Transverse colon (tissue), 4 donors: Measurements from ENCODE around the gene ZNF211. TPM values are rescaled to one million over a fixed set of nuclear protein-coding genes. Genes with fewer than 3 reads are reported as not detected.

Experiments
- DNase-seq: peaks from one replicate; pipeline ENCODE4 v3.0.0-alpha.2; 2019
- H3K27ac ChIP-seq, 4 donors: fragments of 200-600 bp; sonication (generic); 2 replicates each; pipeline ENCODE4 v1.5.1; 2016 to 2018; ENCODE audit warnings: inconsistent platforms in 4 of 4
- H3K27me3 ChIP-seq: fragments of 200-600 bp; sonication (generic); 2 replicates; pipeline ENCODE4 v1.5.1; 2017; ENCODE audit warnings: inconsistent platforms
- H3K36me3 ChIP-seq, 4 donors: fragments of 200-600 bp; sonication (generic); 2 replicates each; pipeline ENCODE4 v1.5.1; 2017 to 2019; ENCODE audit warnings: inconsistent platforms in 4 of 4
- H3K4me1 ChIP-seq, 4 donors: fragments of 200-600 bp; sonication (generic); 2 replicates each; pipeline ENCODE4 v1.5.1; 2017 to 2020; ENCODE audit warnings: inconsistent platforms in 4 of 4
- H3K4me3 ChIP-seq, 4 donors: fragments of 200-600 bp; sonication (generic); 1 replicate in 1 of 4; 2 replicates in 3 of 4; pipeline versions ENCODE4 v1.5.1 to v1.6.1; 2017 to 2019; ENCODE audit warnings: inconsistent platforms in 4 of 4
- H3K9me3 ChIP-seq, 2 donors: fragments of 200-600 bp; sonication (generic); 2 replicates each; pipeline ENCODE4 v1.5.1; 2017 to 2019; ENCODE audit warnings: inconsistent platforms in 2 of 2
- EP300 ChIP-seq: sonication (generic); formaldehyde crosslinking; IDR thresholded peaks from one replicate; pipeline ENCODE4 v1.6.1; 2017; ENCODE audit warnings: antibody characterized with exemption, low read depth
- POLR2A ChIP-seq: fragments of 450-650 bp; IDR thresholded peaks from one replicate; pipeline ENCODE4 v1.6.1; 2016; ENCODE audit warnings: antibody characterized with exemption, mild to moderate bottlenecking, moderate library complexity
- POLR2AphosphoS5 ChIP-seq, 3 donors: sonication (generic); formaldehyde crosslinking; IDR thresholded peaks; one replicate each; pipeline ENCODE4 v1.6.1; 2016; ENCODE audit warnings: antibody characterized with exemption in 3 of 3
- WGBS, 2 donors: methylation state at CpG; one replicate each; pipeline ENCODE4 v1.1.5; 2018; ENCODE audit warnings: low coverage in 1 of 2; 5-methylcytosine and 5-hydroxymethylcytosine counted together
- in situ Hi-C, 4 donors: fragments of 200-750 bp; cut with MboI; loops; one replicate each; pipeline versions ENCODE4 v1.15.0 to v1.15.1; 2017; ENCODE audit warnings: low sequenced_read_pairs in 3 of 4, low pct_ligation_motif_present in 1 of 4, low pct_unique_long_range_greater_than_20kb in 1 of 4
- intact Hi-C: fragments of 100-400 bp; cut with DNase I; formaldehyde crosslinking; loops from one replicate; pipeline ENCODE4 v1.15.1; 2023; ENCODE audit warnings: low total_unique reads
- total RNA-seq, 4 donors: library from RNA; depleted of rRNA; stranded (reverse); fragments of >200 nt; gene quantifications; one replicate each; pipeline ENCODE4 v1.1.0, GENCODE V29; 2016
- TF ChIP-seq, protein P1 (sequence below), 5 experiments: fragments of 200-600 bp in 3 of 5; fragments of 450-650 bp in 2 of 5; sonication (generic) in 3 of 5; IDR thresholded peaks; 1 replicate in 2 of 5; 2 replicates in 3 of 5; pipeline ENCODE4 v1.5.1; 2016 to 2017; ENCODE audit warnings: antibody characterized with exemption in 5 of 5, inconsistent platforms in 3 of 5, mild to moderate bottlenecking in 2 of 5, moderate library complexity in 1 of 5

Gene ZNF211
- total RNA-seq, 4 donors from 2014 or later = 5.6 to 60.1 (median 15.3) TPM

DNA sequence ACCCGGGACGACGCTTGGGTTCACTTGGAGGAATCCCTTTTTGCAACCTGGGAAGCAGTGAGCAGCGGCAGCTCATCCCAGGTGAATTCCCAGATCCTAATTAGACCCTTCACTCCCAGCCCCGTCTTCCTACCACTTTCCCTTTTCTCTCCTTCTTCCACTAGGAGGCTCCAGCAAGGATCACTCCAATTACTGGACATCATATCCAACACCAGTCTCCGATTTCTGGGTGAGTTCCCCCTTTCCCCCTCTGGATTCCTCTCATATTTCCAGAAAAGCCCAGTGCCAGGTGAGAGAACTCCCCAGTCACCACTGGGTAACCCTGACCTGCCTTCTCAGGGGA is 18.7 kb downstream of the ZNF211 start:
- TF ChIP-seq, protein P1, sequence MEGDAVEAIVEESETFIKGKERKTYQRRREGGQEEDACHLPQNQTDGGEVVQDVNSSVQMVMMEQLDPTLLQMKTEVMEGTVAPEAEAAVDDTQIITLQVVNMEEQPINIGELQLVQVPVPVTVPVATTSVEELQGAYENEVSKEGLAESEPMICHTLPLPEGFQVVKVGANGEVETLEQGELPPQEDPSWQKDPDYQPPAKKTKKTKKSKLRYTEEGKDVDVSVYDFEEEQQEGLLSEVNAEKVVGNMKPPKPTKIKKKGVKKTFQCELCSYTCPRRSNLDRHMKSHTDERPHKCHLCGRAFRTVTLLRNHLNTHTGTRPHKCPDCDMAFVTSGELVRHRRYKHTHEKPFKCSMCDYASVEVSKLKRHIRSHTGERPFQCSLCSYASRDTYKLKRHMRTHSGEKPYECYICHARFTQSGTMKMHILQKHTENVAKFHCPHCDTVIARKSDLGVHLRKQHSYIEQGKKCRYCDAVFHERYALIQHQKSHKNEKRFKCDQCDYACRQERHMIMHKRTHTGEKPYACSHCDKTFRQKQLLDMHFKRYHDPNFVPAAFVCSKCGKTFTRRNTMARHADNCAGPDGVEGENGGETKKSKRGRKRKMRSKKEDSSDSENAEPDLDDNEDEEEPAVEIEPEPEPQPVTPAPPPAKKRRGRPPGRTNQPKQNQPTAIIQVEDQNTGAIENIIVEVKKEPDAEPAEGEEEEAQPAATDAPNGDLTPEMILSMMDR (IDR thresholded peaks at IDR 0.05) = no peak
- no peak for TF ChIP-seq POLR2A
- no peak for TF ChIP-seq EP300
- 0 to 63% methylated on average over 1 to 6 of the region's 6 CpGs for WGBS, 2 donors
- in situ Hi-C loops = no loop called here
- Histone ChIP-seq H3K27ac (no peak overlapping the region), H3K4me3 (no peak overlapping the region), H3K9me3 (no peaks in the 10 kb centered on the region), H3K36me3 (no peaks in the 10 kb centered on the region), H3K4me1 (no peaks in the 10 kb centered on the region), H3K27me3 (no peaks in the 10 kb centered on the region)
- no peak for DNase-seq
- intact Hi-C loops = no loop called here

DNA sequence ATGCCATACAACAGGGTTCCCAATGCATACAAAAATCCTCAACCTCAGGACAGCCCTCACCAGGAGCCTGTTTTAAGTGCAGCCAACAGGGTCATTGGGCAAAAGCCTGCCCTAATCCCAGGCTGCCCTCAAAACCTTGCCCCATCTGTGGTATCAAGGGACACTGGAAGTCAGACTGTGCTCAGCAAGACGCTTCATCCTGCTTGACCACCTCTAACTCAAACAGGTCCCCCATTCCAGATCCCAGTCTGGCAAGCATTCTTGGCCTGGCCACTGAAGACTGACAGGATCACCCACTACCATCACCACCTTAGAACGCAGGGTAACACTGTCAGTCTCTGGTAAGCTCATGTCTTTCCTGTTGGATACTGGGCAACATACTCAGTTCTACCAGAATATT is 20.7 kb downstream of the ZNF211 start:
- in situ Hi-C loops (no loop called here), intact Hi-C loops (no loop called here)
- no peaks in the 10 kb centered on the region for H3K9me3 ChIP-seq
- H3K4me1 ChIP-seq = no peaks in the 10 kb centered on the region
- H3K4me3 ChIP-seq = no peak overlapping the region
- no peaks in the 10 kb centered on the region for H3K27me3 ChIP-seq
- TF ChIP-seq, protein P1 (IDR thresholded peaks at IDR 0.05) = no peak
- TF ChIP-seq POLR2A (no peak), EP300 (no peak), POLR2AphosphoS5 (IDR thresholded peaks at IDR 0.05) (no peak)
- H3K27ac ChIP-seq = no peak overlapping the region
- WGBS, 2 donors = 72% methylated on average over 2 of the region's 2 CpGs; no CpG with 5 or more reads in 1 of the 2 donors
- no peak for DNase-seq
- no peaks in the 10 kb centered on the region for H3K36me3 ChIP-seq

DNA sequence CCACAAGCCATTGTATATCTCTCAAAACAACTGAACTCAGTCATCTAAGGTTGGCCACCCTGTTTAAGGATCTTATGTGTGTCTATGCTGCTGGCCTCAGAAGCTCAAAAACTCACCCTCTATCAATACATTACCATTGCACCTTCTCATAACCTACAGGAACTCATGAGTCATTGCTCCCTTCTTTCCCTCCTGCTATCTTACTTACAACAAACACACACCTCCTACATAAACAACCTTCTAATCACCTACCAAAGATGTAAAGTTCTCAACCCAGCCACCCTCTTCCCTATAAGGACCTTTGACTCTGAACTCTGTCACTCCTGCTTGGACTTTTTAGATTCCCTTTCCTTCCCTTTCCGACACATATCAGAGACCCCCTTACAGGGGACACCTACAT is 22.5 kb downstream of the ZNF211 start:
- in situ Hi-C loops (no loop called here), intact Hi-C loops (no loop called here)
- Histone ChIP-seq H3K27ac (no peak overlapping the region), H3K27me3 (peaks cover 5% of the 10 kb centered on the region), H3K9me3 (no peaks in the 10 kb centered on the region), H3K36me3 (no peaks in the 10 kb centered on the region), H3K4me3 (no peak overlapping the region), H3K4me1 (no peaks in the 10 kb centered on the region)
- 90% methylated on average over 1 of the region's 1 CpG; no CpG with 5 or more reads in 1 of the 2 donors for WGBS, 2 donors
- DNase-seq = no peak
- no peak for TF ChIP-seq POLR2AphosphoS5 (IDR thresholded peaks at IDR 0.05)
- no peak for TF ChIP-seq POLR2A
- TF ChIP-seq EP300 = no peak
- TF ChIP-seq, protein P1 (IDR thresholded peaks at IDR 0.05) = no peak

DNA sequence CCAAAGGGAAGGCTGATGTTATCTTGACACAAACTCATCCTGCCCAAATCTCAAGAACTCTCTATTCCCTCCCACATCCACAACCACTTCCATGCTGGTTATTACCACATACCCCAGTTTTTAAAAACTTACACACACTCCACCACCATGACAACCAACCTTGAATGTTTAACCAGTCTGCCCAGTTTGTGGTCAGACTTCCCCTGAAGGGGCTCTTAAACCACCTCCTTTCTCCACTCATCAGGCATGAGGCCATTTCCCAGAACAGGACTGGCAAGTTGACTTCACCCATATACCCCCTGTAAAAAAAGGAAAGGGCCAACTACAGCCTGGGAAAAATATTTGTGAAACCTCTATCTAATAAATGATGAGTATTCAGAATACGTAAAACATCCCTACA is 23.4 kb downstream of the ZNF211 start:
- intact Hi-C loops = no loop called here
- no peak for TF ChIP-seq POLR2A
- no peak for TF ChIP-seq POLR2AphosphoS5 (IDR thresholded peaks at IDR 0.05)
- TF ChIP-seq, protein P1 (IDR thresholded peaks at IDR 0.05) = no peak
- TF ChIP-seq EP300 = no peak
- Histone ChIP-seq H3K27me3 (peaks cover 5% of the 10 kb centered on the region), H3K4me1 (no peaks in the 10 kb centered on the region), H3K9me3 (no peaks in the 10 kb centered on the region), H3K4me3 (no peak overlapping the region), H3K36me3 (no peaks in the 10 kb centered on the region), H3K27ac (no peak overlapping the region)
- 71 to 83% methylated on average over 1 of the region's 1 CpG for WGBS, 2 donors
- no peak for DNase-seq
- in situ Hi-C loops = no loop called here
